Kidney (tissue), 14 donors: Measurements from ENCODE around the gene ORC1. TPM values are rescaled to one million over a fixed set of nuclear protein-coding genes. Genes with fewer than 3 reads are reported as not detected.
A peak's percentile ranks its signal among the peaks of the same experiment; 100 is the strongest.

Experiments
- DNase-seq, 5 donors: peaks; one replicate each; pipeline ENCODE4 v3.0.0-alpha.2; 2013 to 2020
- FAIRE-seq: peaks from 2 replicates; lab custom pipeline; 2012; peaks lifted over from hg19 to GRCh38; lab: Jason Lieb, UNC
- H3K27ac ChIP-seq, 2 donors: one replicate each; pipeline ENCODE4 v1.7.0; 2013; ENCODE audit warnings: low read depth in 2 of 2, low read length in 2 of 2, inconsistent platforms in 1 of 2
- H3K27me3 ChIP-seq: one replicate; pipeline ENCODE4 v1.7.1; 2013; ENCODE audit warnings: low read length, inconsistent platforms; ENCODE audit not compliant: control insufficient read depth, insufficient read depth
- H3K36me3 ChIP-seq, 3 donors: one replicate each; pipeline versions ENCODE4 v1.7.0 to v1.7.1; 2013; ENCODE audit warnings: low read length in 3 of 3, control low read depth in 1 of 3, inconsistent platforms in 1 of 3; ENCODE audit not compliant: insufficient read depth in 3 of 3, control insufficient read depth in 2 of 3
- H3K4me1 ChIP-seq, 3 donors: one replicate each; pipeline versions ENCODE4 v1.7.0 to v1.7.1; 2013; ENCODE audit warnings: low read length in 3 of 3, inconsistent platforms in 1 of 3, low read depth in 1 of 3; ENCODE audit not compliant: control insufficient read depth in 2 of 3, insufficient read depth in 2 of 3
- H3K4me3 ChIP-seq, 3 donors: one replicate each; pipeline versions ENCODE4 v1.7.0 to v1.8.1; 2013; ENCODE audit warnings: low read length in 3 of 3, control low read depth in 1 of 3, inconsistent platforms in 1 of 3
- H3K9ac ChIP-seq, 3 donors: one replicate each; pipeline versions ENCODE4 v1.7.0 to v1.7.1; 2013; ENCODE audit warnings: low read length in 3 of 3, control low read depth in 1 of 3, inconsistent platforms in 1 of 3
- H3K9me3 ChIP-seq, 3 donors: one replicate each; pipeline versions ENCODE4 v1.7.0 to v1.7.1; 2013; ENCODE audit warnings: low read length in 3 of 3, control low read depth in 1 of 3, inconsistent platforms in 1 of 3; ENCODE audit not compliant: control insufficient read depth in 2 of 3, insufficient read depth in 1 of 3
- CTCF ChIP-seq: IDR thresholded peaks from 3 replicates; pipeline ENCODE4 v1.5.1; 2012; ENCODE audit warnings: mild to moderate bottlenecking, moderate library complexity, borderline replicate concordance; ENCODE audit not compliant: insufficient read depth; ENCODE audit errors: extremely low read depth
- intact Hi-C: fragments of 100-400 bp; cut with DNase I; formaldehyde crosslinking; loops from one replicate; pipeline ENCODE4 v1.11.1; 2022
- polyA plus RNA-seq: library from polyadenylated mRNA; stranded (reverse); fragments of 350-450 nt; fragmentation: Illumina TruSeq; extraction: RNeasy Lipid Tissue Mini Kit (QIAGEN cat#74804); gene quantifications from one replicate; pipeline ENCODE4 v1.2.3, GENCODE V29; 2014; ENCODE audit warnings: low read depth, low replicate concordance; ENCODE audit not compliant: insufficient read depth
- total RNA-seq: library from RNA; stranded (reverse); fragmentation: NEBNext Ultra II Directional; extraction: Animal tissue kit (Norgen Biotek cat#: 25700); gene quantifications from one replicate; pipeline ENCODE4 v1.2.1, GENCODE V29; 2021
- donor health status: control.
- donor health status: control.
- donor health status: control.
- donor health status: control.
- donor health status: control.
- donor health status: DM: yes; HTN: yes; CAD: no.
- donor health status: Normal renal cell carcinoma (clear cell type).

ORC1 gene
- total and polyA plus RNA-seq, 2 donors from 2014 or later = 0.37 to 0.50 TPM

- no peak for DNase-seq
- TF ChIP-seq CTCF = no peak
- H3K4me3 ChIP-seq = no peak overlapping the region
- FAIRE-seq = no peak
- H3K4me1 ChIP-seq = peaks cover 4 to 15% (median 5%) of the 10 kb centered on the region in 3 donors
- H3K9ac ChIP-seq = no peak overlapping the region
- no peaks in the 10 kb centered on the region for H3K27me3 ChIP-seq
- intact Hi-C loops = no loop called here
- H3K36me3 ChIP-seq = peaks cover 6 to 73% (median 56%) of the 10 kb centered on the region in 3 donors
- H3K27ac ChIP-seq = no peak overlapping the region
- no peaks in the 10 kb centered on the region for H3K9me3 ChIP-seq
Observed at GRCh38 chr1:52360595-52360968, 43.6 kb downstream of the ORC1 start.

- H3K36me3 ChIP-seq = peaks cover 10 to 80% (median 62%) of the 10 kb centered on the region in 3 donors
- FAIRE-seq (no peak), DNase-seq (no peak)
- H3K27me3 ChIP-seq = no peaks in the 10 kb centered on the region
- H3K4me3 ChIP-seq = no peak overlapping the region
- intact Hi-C loops = no loop called here
- no peak for TF ChIP-seq CTCF
- no peak overlapping the region for H3K9ac ChIP-seq
- no peaks in the 10 kb centered on the region for H3K9me3 ChIP-seq
- H3K4me1 ChIP-seq = peaks cover 2 to 11% (median 3%) of the 10 kb centered on the region in 3 donors
- no peak overlapping the region for H3K27ac ChIP-seq
Observed at GRCh38 chr1:52359676-52360594, 44.3 kb downstream of the ORC1 start.

DNA sequence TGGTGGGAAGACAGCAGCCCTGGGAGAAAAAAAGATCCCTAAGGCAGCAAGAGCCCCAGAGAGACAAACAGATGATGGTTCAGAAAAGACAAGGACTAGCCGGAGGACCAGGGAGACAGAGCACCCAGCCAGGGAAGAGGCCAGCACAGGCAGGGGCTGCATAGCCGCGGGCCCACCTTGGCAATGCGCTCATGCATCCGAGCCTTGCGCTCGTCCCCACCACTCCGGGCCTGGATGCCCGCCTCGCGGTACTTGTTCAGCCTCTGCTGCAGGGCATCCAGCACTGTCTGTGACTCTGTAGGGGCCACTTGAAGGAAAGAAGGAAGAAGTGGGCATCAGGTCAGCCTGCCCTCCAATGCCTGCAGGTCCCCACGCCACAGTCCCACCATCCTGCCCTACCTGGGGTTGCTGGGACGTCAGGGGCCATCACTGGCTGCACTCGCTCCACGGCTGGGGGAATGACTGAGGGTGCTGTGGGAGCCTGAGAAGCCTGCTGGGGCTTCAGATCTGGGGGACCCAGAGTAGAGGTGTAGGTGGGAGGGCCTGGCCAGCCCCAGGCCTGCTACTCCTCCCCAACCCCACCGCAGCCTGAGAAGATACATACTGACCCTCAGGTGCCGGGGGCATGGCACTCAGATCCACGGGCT lies 45.2 kb downstream of the ORC1 start:
- DNase-seq = peak in 1 of 5 donors; percentile 48
- Histone ChIP-seq H3K27me3 (no peaks in the 10 kb centered on the region), H3K4me3 (no peak overlapping the region), H3K9ac (no peak overlapping the region), H3K4me1 (peaks cover 0 to 2% (median 0%) of the 10 kb centered on the region in 3 donors), H3K36me3 (peaks cover 13 to 89% (median 70%) of the 10 kb centered on the region in 3 donors), H3K9me3 (no peaks in the 10 kb centered on the region), H3K27ac (no peak overlapping the region)
- TF ChIP-seq CTCF = no peak
- intact Hi-C loops = no loop called here
- no peak for FAIRE-seq
